Astrocyte of the spinal cord (primary cell): ENCODE data around the gene NTN4.

Experiments
- DNase-seq: peaks from one replicate; pipeline ENCODE4 v3.0.0; 2011; ENCODE audit warnings: low read depth, low spot score
- H3K4me3 ChIP-seq: 2 replicates; pipeline ENCODE4 v1.5.1; 2011; ENCODE audit warnings: low read depth, mild to moderate bottlenecking, low read length, moderate library complexity
- in situ Hi-C: cut with HindIII; loops from 2 replicates; pipeline ENCODE4 v1.10.0; 2017; ENCODE audit warnings: low sequenced_read_pairs
- TF ChIP-seq, protein P1 (sequence below): IDR thresholded peaks from 2 replicates; pipeline ENCODE4 v1.5.1; 2012; ENCODE audit warnings: low read depth, mild to moderate bottlenecking, low read length, inconsistent platforms

Gene NTN4

DNA sequence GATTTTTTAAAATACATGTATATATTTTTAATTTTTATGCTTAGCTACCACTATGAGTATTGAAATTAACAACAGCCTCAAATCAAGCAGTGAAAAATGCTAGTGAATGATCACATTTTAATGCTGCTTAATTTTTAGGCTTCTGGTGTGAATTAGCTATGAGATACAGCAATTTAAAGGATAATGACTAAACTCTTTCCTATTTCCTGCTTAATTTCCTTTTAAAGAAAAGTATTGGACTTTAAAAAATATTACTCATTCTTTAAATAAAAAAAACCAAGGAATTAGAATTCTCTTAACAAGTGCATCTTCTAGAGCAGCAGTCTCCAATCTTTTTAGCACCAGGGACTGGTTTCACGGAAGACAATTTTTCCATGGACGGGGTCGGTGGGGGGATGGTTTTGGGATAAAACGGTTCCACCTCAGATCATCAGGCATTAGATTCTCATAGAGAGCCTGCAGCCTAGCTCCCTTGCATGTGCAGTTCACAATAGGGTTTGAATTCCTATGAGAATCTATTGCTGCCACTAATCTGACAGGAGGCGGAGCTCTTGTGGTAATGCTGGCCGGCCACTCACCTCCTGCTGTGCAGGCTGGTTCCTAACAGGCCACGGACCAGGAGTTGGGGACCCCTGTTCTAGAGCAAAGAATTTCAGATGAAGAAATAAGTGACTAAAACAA lies 18.6 kb upstream of the NTN4 start:
- in situ Hi-C loops = no loop called here
- TF ChIP-seq, protein P1, sequence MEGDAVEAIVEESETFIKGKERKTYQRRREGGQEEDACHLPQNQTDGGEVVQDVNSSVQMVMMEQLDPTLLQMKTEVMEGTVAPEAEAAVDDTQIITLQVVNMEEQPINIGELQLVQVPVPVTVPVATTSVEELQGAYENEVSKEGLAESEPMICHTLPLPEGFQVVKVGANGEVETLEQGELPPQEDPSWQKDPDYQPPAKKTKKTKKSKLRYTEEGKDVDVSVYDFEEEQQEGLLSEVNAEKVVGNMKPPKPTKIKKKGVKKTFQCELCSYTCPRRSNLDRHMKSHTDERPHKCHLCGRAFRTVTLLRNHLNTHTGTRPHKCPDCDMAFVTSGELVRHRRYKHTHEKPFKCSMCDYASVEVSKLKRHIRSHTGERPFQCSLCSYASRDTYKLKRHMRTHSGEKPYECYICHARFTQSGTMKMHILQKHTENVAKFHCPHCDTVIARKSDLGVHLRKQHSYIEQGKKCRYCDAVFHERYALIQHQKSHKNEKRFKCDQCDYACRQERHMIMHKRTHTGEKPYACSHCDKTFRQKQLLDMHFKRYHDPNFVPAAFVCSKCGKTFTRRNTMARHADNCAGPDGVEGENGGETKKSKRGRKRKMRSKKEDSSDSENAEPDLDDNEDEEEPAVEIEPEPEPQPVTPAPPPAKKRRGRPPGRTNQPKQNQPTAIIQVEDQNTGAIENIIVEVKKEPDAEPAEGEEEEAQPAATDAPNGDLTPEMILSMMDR = no peak

DNA sequence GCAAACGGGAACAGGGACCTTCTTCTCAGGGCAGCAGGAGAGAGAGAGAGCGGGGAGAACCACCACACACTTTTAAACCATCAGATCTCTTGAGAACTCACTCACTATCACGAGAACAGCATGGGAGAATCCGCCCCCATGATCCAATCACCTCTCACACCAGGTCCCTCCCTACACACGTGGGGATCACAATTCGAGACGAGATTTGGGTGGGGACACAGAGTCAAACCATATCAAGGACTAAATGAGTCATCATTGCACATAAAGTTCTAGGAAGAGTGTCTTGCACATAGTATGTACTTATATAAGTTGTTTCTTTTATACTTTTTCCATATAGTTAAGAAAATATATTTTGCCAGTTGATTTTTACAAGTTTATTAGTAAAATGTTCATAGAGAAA lies 17.6 kb upstream of the NTN4 start:
- no peak for DNase-seq
- no peak overlapping the region for H3K4me3 ChIP-seq
- TF ChIP-seq, protein P1 = no peak
- in situ Hi-C loops = no loop called here

More for the DNA sequence above, 18.6 kb upstream of the NTN4 start:
- H3K4me3 ChIP-seq = no peak overlapping the region
- no peak for DNase-seq

DNA sequence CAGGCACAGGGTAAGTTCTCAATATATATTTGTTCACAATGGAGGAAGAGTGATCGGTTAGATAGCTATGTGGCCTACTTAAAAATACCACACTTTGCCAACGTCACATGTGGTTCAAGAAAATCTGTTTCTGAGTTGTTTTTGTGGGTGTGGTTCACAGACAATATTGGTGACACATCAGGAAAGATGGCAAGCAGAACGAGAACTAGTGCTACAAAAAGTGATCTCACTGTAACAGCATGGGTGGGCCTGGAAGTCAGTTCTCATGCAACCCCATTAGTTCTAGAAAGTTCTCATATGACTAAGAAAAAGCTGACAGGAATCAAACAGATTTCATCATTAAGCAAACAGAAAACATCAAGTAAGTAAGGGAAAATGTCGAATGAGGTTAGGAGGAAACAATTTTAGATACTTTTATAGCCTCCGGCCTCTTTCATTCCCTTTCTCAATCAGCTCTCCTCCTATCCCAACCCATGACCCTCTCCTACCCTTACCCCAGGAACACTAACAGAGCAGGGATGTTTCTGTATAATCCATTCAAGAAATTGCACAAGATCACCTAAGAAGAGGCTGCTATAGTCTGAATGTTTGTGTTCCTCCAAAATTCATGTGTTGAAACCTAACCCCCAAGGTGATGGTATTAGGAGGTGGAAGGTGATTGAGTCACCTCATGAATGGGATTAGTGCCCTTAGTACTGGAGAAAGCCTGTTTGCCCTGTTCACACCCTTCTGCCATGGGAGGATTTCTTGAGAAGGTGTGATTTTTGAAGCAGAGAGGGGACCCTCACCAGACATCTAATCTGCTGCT lies 15.5 kb upstream of the NTN4 start:
- TF ChIP-seq, protein P1 = no peak
- H3K4me3 ChIP-seq = no peak overlapping the region
- peak; percentile 97 for DNase-seq
- in situ Hi-C loops = no loop called here

DNA sequence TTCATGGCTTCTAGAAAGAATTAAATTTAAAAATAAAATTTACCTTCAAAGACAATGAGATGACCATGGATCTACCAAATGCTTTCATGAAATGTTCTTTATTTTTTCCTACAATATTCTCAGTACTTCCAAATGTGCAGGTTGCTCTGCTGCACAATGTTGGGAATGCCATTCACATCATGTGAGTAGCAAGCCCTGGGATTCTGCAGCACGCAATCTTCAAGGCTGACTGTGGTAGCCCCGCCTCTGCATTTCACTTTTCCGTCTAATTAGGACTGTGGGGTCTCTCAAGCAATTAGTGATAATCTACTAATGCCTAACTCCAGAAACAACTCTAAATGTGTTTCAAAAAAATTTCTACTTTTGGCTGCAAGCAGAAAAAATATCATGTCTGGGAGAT lies 13.7 kb upstream of the NTN4 start:
- DNase-seq = no peak
- H3K4me3 ChIP-seq = no peak overlapping the region
- TF ChIP-seq, protein P1 = no peak
- in situ Hi-C loops = no loop called here

DNA sequence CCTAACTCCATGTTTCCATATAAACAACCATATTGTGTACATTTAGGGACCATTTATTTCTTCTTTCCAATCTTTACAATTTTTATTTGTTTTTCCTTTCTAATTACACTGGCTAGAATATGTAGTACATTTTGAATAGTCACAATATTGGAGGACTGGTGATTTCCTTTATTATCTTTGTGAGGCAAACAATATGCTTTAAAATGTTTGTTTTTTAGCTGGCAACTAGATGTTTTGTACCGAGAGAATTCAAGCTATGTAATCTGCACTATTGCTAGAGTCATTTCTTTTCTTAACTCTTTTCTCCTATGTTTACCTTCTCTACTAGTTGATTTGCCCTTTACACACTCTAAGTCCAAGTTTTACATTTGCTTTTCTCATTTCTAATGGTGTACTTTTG lies 13.3 kb upstream of the NTN4 start:
- in situ Hi-C loops = no loop called here
- DNase-seq = no peak
- no peak overlapping the region for H3K4me3 ChIP-seq
- TF ChIP-seq, protein P1 = no peak

DNA sequence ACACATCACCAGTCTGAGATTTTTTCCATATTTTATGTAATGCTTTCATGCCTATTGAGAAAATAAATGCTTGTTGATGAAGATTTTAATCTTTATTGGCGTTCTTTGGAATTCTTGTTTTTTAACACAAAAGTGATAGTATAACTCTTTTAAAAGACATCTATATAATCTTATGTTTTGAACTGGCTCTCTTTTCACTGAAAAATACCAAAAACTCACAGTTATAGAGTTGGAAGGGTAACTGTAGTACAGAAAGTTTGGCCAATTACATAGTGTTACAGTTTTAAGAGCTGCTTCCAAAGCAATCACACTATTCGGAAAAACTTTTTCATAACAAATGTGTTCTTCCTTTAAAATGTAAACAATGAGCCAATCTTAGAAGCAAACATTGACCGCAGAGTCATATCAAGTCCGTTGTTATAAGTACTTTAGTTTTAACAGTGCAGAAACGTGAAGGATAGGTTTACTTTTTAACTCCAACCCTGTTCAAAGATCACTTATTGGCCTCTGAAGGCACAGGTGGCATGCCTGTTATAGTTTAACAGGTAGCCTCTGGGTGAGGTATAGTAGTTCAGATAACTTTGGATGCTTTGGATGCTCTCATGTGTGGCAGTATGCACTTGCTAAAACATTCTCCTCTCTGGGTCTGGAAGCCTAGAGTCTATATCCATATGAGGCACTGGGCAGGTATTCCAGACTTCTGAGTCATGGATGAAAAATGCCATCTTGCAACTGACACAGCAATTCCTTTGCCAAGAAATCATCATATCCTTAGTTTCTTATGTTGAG lies 12.1 kb upstream of the NTN4 start:
- no peak overlapping the region for H3K4me3 ChIP-seq
- DNase-seq = peak; percentile 87
- in situ Hi-C loops = no loop called here
- TF ChIP-seq, protein P1 = no peak
